CD4-positive, alpha-beta T cell treated with Interferon alpha-2 for 1 hour (primary cell): ENCODE measurements around the gene SIX3.
A peak's percentile ranks its signal among the peaks of the same experiment; 100 is the strongest.

Source experiments
- DNase-seq, 2 donors: peaks; one replicate each; pipeline ENCODE4 v3.0.0-alpha.2; 2020 to 2022

Gene SIX3

DNA sequence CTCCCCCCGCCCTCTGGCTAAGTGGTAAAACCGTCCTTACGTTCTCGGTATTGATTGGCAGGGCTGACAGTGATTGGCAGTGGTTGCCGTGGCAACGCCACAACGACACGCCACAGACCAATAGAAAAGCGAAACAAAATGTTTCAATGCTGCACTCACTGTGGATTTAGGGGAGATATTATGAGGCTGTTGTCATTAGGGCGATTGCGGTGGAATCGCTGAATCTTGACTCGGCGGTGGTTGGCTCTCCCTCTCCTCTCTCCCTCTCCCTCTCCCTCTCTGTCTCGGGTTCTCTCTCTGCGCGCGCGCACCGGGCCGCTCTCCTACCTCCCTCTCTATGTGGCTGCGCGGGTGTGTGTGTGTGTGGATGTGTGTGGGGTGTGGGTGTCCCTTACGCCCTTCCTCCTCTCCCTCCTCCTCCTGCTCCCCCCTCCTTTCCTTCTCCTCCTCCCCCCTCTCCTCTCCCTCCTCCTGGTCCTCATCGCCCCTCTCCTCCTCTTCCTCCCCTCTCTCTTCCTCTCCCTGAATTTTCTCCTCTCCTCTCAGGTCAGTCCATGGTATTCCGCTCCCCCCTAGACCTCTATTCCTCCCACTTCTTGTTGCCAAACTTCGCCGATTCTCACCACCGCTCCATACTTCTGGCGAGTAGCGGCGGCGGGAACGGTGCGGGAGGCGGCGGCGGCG lies at the start of gene SIX3:
Gene SIX3, plus strand, starts transcription at position 152 of the 684 bp plus-strand sequence. Its CDS starts 403 bp downstream, at position 555.
- DNase-seq, result peak; percentile 45 to 57

DNA sequence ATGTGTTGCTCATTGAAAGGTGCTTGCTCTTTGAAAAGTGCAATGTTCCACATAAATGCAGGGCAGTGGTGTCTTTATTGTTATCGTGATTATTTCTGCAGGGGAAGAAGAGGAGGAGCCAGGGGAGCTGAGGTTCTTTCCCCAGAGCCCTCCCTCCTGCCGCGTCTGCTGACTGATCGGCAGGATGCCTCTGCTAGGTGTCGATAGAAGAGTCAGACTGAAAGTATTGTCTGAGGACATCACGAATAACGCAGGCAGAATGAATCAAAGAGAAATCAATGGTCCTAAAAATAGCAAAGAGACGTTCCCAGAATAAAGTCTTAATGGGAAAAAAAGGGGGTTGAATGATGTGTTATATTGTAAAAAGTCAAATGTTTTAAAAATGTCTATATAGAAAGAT lies 47.4 kb upstream of the SIX3 start:
- DNase-seq, result no peak

DNA sequence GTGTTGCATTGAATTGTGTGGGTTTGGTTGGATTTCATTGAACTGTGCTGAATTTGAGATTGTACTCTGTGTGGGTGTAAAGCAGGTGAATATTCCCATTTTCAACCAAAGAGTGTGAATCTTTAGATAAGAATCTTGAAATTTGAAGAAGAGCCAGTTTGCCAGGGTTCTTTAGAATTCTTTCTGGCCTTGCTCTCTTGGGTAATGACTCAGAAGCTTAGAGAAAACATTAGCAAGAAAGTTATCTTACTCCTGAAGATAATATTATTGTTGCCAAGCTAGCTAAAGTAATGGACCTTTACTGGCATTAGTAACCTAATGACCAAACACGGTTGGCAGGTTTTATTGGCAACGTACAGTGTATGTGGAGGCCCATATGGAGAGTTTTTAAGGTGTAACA lies 46.4 kb upstream of the SIX3 start:
- no peak for DNase-seq

DNA sequence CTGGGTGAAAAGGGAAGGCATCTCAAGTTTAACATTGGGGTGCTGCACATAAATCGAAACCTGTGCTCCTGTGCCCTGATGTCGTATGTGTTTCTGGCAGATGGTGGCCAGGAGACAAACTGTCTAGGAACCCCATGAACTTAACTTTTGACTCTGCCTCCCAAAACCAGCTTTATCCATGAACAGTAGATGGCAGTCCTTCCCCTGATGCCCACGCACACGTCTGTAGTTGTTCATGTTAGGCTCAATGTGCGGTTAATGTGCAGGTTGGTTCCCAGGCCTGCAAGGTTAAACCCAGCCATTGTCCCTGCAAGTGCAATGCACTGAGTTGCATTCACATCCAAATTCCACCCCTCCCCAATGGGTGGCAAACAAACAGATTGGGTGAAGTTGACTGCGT lies 44.1 kb upstream of the SIX3 start:
- no peak for DNase-seq

DNA sequence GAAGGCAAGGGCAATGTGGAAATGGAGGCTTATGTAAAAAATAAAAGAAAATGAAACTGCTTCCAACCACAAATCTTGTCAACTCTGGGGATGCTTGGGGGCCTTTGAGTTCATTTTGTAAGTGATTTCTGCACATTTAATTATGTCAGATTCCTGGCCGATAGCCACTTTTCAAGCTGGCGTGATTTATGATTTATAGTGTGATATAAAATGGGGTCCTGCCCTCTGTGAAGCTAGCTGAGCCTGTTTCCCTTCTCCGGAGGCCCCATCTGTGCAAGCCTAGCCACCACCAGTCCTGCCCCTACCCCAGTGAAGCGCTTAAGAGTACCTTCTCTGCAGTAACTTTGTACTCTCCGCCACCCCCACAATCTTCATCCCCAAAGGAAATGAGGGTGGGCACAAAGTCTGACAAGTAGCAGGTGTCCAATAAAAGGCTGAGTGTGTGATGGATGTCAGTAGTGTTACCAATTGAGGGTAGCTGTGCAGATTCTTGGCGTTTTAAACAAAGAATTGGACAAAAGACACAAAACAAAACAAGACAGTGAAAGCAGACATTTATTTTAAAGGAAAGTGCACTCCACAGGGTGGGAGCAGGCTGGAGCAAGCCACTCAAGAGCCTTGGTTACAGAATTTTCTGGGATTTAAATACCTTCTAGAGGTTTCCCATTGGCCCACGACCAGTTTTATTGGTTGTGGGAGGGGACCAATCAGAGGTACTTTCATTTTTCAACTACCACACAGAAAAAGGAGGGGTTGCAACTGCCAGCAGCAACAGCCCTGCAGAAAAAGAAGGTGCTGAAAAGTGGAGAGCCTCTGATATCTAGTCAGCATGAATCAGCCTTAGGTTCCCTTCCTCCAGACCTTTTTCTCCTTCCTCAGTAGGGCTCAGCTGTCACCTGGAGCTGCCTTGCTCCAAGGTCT lies 39.0 kb upstream of the SIX3 start:
- no peak for DNase-seq

DNA sequence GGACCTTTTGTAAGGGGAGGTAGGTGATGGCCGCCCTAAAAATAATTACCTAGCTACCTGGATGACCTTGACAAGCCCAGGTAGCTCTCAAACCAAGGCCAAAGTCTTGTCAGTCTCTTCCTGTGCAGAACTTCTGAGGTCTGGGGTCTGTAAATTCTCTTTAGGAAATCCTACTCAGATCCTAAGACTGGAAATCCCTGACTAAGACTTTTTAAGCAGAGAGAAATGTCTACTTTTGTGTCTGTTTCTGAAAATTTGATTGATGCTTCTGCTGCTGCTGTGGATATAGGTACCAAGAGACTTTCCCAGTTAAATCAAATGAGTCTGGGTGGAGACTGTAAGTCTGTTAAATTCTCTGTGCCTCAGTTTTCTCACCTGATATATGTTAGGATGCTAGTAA lies 36.9 kb upstream of the SIX3 start:
- DNase-seq, result no peak

DNA sequence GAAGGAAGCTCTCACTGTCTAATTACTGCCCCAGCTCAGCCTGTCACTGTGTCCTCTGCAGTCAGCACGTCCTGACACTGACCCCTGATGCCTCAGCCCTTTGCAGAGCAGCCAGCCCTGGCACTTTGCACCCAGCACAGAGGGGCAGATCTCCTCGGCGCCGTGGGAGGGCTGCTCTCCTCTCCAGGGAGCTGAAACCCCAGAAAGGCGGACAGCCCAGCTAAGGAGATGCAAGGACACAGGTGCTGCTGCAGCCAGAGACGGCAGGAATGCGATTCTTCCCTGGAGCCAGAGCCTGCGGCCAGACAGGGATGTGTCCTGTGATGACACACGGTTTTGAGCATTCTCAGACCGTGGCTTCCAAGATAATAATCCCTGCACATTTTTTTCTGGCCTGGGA lies 34.5 kb upstream of the SIX3 start:
- no peak for DNase-seq

DNA sequence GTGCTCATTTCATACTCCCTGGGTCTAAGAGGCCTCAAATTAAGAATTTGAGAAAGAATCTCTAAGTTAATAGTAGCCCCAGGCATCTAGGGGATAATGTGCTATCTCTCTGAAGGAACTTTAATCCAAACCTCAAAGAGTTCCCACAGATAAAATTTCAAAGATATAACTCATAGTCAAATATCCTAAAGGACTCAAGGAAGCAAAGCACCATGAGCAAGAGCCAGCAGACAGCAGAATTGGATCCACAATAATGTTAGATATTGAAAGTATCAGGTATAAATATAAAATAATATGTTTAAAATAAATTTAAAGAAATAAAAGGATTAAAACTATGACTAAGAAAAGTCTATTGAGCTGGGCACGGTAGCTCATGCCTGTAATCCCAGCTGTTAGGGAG lies 31.7 kb upstream of the SIX3 start:
- no peak for DNase-seq

DNA sequence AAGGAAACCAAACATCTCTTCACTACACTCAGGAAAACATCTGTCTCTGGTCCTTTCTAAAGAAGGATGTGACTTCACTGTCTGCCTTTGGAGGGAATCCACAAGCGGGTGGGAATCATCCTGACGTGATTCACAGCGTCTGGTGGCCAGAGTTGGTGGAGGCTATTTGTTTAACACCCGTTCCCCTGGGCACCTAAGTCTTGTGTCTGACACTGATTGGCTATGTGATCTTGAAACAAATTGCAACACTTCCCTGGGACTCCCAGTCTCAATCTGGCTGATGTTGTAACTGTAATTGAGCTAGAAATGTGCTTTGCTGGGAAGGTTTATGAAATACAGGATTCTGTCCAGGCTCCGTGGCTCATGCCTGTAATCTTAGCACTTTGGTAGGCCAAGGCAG lies 28.8 kb upstream of the SIX3 start:
- DNase-seq, result no peak

DNA sequence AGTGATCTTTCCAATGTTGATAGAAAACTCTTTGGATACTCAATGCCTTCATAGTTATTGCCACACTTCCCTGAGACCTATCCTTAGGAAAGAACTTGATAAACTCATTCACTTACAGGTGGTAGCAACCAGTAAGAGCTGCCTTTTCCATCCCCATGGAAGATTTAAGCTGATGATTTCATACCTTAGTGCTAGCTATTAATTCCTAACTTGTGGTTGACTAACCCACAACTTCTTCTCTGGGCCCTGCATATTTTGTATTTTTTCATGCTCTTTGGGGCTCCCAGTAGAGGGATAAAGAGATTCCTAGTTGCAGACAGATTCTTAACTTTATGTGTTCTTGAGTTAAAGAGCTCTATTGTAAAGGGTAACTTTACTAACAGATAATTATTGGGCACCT lies 25.2 kb upstream of the SIX3 start:
- no peak for DNase-seq

DNA sequence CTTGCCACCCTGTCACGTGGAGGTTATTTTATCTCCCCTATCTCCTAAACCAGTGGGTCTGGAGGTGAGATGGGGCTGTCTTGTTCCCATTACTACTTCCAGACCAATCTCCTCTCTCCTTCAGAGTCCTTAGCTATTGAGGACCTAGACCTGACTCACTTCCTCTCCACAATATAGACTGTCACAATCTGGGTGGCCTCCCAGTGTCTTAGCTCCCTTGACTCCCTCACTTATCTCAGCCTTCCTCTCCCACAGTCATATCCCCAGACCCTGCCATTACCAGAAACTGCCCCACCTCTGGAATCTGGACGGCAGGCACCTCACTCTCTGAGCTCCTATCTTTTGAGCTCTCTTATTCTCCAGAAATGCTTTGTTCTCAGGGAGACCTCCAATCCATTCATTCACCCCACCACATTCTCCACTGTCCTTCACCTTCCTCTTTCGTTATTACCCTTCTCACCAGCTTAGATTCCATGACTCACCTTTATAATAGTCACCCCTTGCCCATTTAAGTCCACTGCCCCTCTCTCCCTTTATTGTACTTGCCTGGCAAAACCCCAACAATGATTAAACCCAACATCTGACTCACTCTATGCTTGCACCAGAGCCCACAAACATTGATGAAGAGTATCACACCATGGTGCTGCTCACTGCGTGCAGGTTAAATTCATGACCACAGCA lies 23.3 kb upstream of the SIX3 start:
- DNase-seq, result no peak

DNA sequence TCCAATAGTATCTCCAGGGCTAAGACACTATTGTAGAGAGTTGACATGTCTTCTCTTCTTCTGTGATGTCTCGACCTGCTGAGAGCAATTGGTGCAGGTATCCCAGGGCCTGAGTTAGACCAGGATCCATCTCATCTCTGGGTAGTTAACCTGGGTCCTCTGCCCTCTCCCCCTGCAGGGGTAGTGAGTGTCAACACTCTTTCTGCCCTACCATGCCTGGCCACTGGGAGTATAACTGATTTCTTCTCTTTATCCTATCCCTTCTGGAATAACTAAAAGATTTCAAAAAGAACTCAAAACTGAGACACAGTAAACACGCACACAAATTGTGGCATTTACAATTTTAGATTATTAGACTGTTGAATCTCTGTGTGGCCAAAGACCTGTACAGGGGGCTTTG lies 20.8 kb upstream of the SIX3 start:
- DNase-seq, result no peak

DNA sequence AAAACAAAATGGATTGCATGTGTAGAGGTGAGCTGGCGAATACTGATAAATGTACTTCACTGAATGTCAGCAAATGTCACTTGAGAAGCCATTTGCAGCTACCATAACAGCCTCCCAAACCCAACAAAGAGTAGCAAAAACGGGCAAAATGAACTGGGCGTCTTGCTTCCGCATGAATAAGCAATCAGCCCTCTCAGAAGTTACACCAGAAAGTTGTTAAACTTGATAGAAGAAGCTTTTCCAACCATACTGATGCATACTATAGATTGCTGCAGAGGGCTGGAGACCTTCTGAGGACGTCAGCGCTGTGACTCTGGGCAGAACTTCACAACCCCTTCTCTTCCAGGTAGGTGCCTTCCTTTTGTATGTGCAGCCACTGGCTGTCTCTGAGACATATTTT lies 18.7 kb upstream of the SIX3 start:
- DNase-seq, result no peak

DNA sequence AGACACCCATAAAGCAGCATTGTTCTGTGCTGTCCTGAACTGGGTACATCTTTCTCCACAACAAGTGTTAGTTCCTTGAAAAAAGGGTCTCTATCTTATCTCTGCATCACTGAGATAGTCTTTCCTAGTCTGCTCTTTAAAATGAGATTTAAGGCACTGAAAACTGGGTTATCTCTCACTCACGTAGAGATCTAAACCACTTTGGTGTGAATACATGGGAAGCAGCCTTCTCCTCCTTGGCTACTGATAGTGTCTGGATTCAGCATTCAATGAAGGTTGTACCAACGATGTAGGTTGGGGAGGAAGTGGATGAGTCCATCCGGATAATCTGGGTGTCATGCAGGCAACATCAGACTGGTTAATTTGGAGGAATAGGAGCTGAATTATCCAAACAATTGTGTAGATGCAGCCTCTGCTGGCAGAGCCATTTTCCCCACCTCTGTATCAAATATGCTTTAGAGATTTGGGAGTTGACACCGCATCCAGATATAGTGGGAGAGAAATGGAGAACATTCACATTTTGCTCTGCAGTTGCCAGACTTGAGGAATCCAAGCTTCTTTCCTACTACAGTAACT lies 15.9 kb upstream of the SIX3 start:
- DNase-seq, result no peak

DNA sequence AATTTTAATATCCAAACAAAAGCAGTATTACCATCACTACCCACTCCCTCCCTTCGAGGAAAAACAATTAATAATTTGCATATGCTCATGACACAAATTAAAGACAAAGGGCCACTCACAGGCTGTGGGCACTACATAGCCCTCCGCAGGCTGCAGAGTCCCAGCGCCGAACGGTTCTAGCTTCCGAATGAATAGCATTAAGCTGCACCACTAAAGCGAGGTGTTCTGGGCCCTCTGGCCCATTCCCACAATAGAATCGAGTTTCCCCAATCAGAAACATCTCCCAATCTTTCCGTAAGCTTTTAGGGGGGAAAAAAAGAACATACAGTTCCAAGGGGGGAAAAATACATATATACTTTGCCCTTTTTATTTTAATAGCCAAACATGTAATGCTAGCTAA lies 14.5 kb upstream of the SIX3 start:
- DNase-seq, result no peak

DNA sequence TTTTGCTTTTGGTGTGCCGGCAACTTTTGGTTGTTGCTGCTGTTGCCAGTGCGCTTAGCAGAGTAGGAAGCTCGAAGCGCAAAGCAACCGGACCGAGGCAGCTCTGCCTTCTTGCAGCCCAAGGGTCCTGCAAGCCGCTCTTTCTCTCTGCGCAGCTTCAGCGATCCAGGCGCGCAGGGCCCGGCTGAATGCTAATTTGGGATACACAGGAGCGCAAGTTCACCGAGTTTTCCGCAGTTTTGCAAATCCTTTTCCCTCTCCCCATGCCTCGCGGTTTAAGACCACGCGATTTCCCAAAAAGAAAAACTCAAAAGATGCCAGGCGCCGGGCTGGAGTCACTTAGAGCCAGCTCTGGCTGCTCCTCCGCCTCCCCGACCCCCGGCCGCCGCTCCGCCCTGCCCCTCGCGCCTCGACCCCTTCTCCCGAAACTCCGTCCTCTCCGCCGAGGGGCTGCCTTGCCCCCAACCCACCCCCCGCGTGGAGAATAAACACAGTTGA lies 13.5 kb upstream of the SIX3 start:
- DNase-seq, result no peak

DNA sequence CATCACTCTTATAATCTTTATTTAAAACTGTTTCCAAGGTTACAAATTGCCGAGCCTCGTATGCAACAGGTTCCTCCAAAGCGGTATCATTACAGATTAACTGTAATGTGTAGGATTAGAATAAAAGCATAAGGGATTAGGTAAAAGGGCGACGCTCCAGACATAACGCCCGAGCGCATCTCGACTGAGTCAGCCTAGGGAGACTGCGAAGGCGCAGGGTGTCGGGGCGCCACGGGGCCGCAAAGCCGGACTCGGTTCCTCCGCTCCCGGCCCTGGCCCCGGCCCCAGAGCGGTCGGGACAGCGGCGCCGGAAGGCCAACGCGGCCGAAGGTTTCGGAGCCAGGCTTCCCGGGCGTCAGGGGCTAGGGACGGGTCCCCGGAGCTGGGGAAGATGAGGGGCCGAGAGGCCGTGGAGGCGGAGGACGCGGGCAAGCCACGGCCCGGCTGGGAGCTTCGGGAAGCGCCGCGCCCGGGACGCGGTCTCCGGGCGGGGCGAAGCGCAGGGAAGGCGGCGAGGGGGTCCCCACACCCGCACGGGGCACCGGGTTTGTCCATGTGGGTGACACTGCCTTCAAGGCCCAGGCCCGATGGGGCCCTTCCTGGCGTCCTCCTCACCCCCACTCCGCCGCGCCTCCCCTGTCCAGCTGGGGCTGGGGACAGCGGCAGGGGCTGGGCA lies 12.9 kb upstream of the SIX3 start:
- DNase-seq, result no peak

DNA sequence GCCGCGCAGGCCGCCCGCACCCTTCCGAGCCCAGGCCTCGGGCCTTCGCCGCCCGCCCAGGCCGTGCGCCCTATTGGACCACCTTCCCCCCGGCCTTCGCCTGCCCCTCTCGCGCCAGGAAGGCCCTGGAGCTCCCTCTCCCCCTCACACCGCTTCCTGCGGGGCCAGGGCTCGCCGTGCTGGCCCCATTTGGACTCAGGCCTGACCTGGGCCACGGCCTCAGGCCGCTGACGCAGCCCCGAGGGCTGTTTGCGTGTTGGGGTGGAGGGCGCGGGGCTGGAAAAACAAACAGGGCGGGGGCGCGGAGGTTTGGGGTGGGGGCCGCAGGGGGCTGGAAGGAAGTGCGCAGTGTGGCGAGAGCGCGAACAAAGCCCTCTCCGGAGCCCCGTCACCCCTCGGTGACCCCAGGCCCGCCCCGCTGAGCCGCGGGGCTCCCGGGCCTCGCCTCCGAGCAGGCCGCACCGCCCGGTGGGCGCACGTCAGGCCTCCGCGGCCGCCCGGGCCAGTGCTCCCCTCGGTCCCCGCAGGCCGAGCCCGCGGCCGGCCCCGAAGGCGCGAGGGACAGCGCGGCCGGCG lies 12.3 kb upstream of the SIX3 start:
- no peak for DNase-seq

DNA sequence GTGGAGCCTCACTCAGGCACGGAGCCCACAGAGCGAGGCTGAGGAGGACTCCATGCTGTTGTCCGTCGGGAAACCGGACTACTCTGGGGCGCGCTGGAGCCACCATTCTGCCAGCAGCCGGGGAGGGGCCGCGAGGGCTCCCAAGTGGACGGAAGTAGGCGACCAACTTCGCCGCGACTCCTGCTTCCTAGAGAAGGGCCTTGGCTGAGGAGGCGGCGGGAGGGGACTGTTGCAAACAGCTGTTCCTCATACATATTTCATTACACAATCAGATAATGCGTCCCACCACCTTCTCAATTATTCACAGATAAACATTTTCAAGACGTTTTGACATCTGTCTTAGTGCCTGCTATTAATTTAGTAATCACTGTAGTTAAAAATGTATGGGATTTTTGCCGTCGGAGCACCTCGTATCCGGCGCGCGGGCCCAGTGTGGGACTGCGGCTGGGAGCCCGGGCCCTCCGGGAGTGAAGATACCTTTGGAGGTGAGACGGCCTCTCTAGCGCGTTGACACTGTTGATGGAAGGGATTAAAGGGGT lies 11.7 kb upstream of the SIX3 start:
- DNase-seq, result no peak

DNA sequence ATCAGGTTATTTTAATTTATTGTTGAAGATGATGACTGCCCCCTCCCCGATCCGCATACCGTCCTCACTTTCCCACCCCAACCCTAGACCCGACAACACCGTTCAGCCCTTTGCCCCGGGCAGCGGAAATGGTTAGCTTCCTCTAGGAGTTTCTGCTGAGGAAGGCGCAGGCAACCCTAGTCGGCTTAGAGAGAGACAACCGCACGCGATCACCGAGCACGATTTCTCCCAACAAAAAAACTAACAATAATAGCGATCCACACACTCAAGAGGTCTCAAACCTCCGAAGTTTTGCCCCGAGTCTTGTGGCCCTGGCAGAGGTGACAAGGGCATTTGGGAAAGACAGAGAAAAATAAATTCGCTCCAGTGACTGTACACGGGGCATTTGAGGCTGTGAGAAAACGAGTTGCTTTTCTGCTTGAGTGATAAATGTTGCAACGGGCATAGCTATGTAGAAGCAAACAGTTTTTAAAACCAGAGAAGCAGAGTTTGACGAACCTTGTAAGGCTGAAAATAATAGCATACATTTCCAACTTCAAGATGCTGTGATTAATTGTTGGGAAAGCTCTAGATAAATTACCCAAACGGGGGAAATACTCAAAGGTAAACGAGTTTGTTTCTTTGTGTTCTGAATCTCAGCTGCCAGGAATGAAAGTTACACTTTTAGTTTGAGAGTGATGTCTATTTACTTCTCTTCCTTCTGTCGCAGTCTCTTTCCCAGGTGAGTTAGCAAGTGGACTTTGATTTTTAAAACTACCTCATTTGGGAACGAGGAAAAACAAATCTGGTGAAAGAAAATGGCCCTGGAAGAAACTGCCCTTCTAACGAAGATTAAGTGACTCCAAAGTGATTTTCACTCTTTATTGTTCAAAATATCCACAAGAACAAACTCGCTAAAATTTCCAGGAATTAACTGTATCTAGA lies 11.0 kb upstream of the SIX3 start:
- no peak for DNase-seq
